A549 (cell line): ENCODE measurements around the gene UST. TPM values are rescaled to one million over a fixed set of nuclear protein-coding genes. Genes with fewer than 3 reads are reported as not detected.

Source experiments
- ATAC-seq, 2 experiments: fragments of 200-7000 bp in 1 of 2; fragments of >200 bp in 1 of 2; cut with Nextera tagmentation in 1 of 2; cut with Tn5 transposase in 1 of 2; 3 replicates each; pipeline versions ENCODE4 v1.8.0 to v1.9.1; 2018 to 2020; ENCODE audit warnings: mild to moderate bottlenecking in 1 of 2, moderate library complexity in 1 of 2
- CTCF ChIA-PET: fragments of 300-600 bp; sonication (Branson Sonifier 250); formaldehyde crosslinking; extraction: SDS; loops from one replicate; lab custom pipeline; 2021; ENCODE audit warnings: antibody characterized with exemption, inconsistent platforms; lab: Yijun Ruan, JAX
- POLR2A ChIA-PET: fragments of 350-600 bp; formaldehyde crosslinking; extraction: SDS; loops from one replicate; lab custom pipeline; 2021; ENCODE audit warnings: antibody characterized with exemption, inconsistent platforms; lab: Yijun Ruan, JAX
- DNase-seq, 2 experiments: peaks; one replicate each; pipeline versions ENCODE4 v3.0.0 to v3.0.0-alpha.2; 2011 to 2016; ENCODE audit warnings: low read depth in 1 of 2, low spot score in 1 of 2
- FAIRE-seq: peaks from 2 replicates; lab custom pipeline; 2011; peaks lifted over from hg19 to GRCh38; lab: Jason Lieb, UNC
- H3K27ac ChIP-seq, 2 experiments: fragments of >200 bp; sonication (Bioruptor Twin); formaldehyde crosslinking; 3 replicates each; pipeline ENCODE4 v1.5.1; 2016 to 2017
- H3K4me1 ChIP-seq: fragments of >200 bp; sonication (Bioruptor Twin); formaldehyde crosslinking; 3 replicates; pipeline ENCODE4 v1.6.1; 2016
- H3K4me2 ChIP-seq: fragments of >200 bp; sonication (Bioruptor Twin); formaldehyde crosslinking; 3 replicates; pipeline ENCODE4 v1.6.1; 2016
- H3K4me3 ChIP-seq: fragments of >200 bp; sonication (Bioruptor Twin); formaldehyde crosslinking; 3 replicates; pipeline ENCODE4 v1.5.1; 2016
- H3K9me3 ChIP-seq: fragments of >200 bp; sonication (Bioruptor Twin); formaldehyde crosslinking; 3 replicates; pipeline ENCODE4 v1.6.1; 2016
- BCL3 ChIP-seq: fragments of >200 bp; sonication (Bioruptor Twin); formaldehyde crosslinking; IDR thresholded peaks from 3 replicates; pipeline ENCODE4 v1.6.1; 2016
- CEBPB ChIP-seq, 2 experiments: fragments of >200 bp in 1 of 2; sonication (Bioruptor Twin) in 1 of 2; formaldehyde crosslinking in 1 of 2; IDR thresholded peaks; 2 replicates each; pipeline ENCODE4 v1.6.1; 2012 to 2016
- E2F6 ChIP-seq: IDR thresholded peaks from 2 replicates; pipeline ENCODE4 v1.6.1; 2012; ENCODE audit warnings: low read depth, borderline replicate concordance
- EHF ChIP-seq: fragments of 250-450 bp; sonication (Bioruptor Pico); IDR thresholded peaks from 2 replicates; pipeline ENCODE4 v1.5.0; 2020; ENCODE audit warnings: mild to moderate bottlenecking
- EP300 ChIP-seq, 2 experiments: fragments of >200 bp; sonication (Bioruptor Twin); formaldehyde crosslinking; IDR thresholded peaks; 2 replicates in 1 of 2; 3 replicates in 1 of 2; pipeline ENCODE4 v1.6.1; 2016 to 2017
- GATA3 ChIP-seq: IDR thresholded peaks from 2 replicates; pipeline ENCODE4 v1.6.1; 2012; ENCODE audit warnings: borderline replicate concordance
- HDAC2 ChIP-seq: fragments of 200-600 bp; sonication (generic); IDR thresholded peaks from 2 replicates; pipeline ENCODE4 v1.6.1; 2016
- HEYL ChIP-seq: fragments of 250-450 bp; sonication (Bioruptor Pico); IDR thresholded peaks from 2 replicates; pipeline ENCODE4 v1.8.0; 2021; ENCODE audit warnings: mild to moderate bottlenecking, moderate library complexity
- HOXA7 ChIP-seq: fragments of 250-450 bp; sonication (Bioruptor Pico); IDR thresholded peaks from 2 replicates; pipeline ENCODE4 v1.5.0; 2020; ENCODE audit warnings: mild to moderate bottlenecking, moderate library complexity
- HOXB13 ChIP-seq: fragments of 250-450 bp; sonication (Bioruptor Pico); IDR thresholded peaks from 2 replicates; pipeline ENCODE4 v1.5.0; 2020; ENCODE audit warnings: low read depth, mild to moderate bottlenecking, moderate library complexity
- JUN ChIP-seq, 2 experiments: fragments of >200 bp; sonication (Bioruptor Twin); formaldehyde crosslinking; IDR thresholded peaks; 2 replicates in 1 of 2; 3 replicates in 1 of 2; pipeline ENCODE4 v1.6.1; 2016 to 2017
- JUNB ChIP-seq: fragments of >200 bp; sonication (Bioruptor Twin); formaldehyde crosslinking; IDR thresholded peaks from 2 replicates; pipeline ENCODE4 v1.6.1; 2016
- KDM5A ChIP-seq: fragments of 200-600 bp; sonication (generic); IDR thresholded peaks from 2 replicates; pipeline ENCODE4 v1.6.1; 2016; ENCODE audit warnings: antibody characterized with exemption, mild to moderate bottlenecking
- MAFK ChIP-seq: fragments of 450-650 bp; IDR thresholded peaks from 2 replicates; pipeline ENCODE4 v1.6.1; 2014; ENCODE audit not compliant: partially characterized antibody
- MYC ChIP-seq: IDR thresholded peaks from 2 replicates; pipeline ENCODE4 v1.6.1; 2012; ENCODE audit warnings: mild to moderate bottlenecking, inconsistent platforms, low read length, improper control_type of control experiment, borderline replicate concordance
- NFE2L2 ChIP-seq: fragments of 150-350 bp; conservative IDR thresholded peaks from 2 replicates; pipeline ENCODE4 v1.6.1; 2014; ENCODE audit warnings: low read length
- NPAS2 ChIP-seq: fragments of 250-450 bp; sonication (Bioruptor Pico); IDR thresholded peaks from 2 replicates; pipeline ENCODE4 v1.8.0; 2022; ENCODE audit warnings: mild to moderate bottlenecking, moderate library complexity, borderline replicate concordance
- NR3C1 ChIP-seq: fragments of >200 bp; sonication (Bioruptor Twin); formaldehyde crosslinking; IDR thresholded peaks from 3 replicates; pipeline ENCODE4 v1.6.1; 2017
- RARB ChIP-seq: fragments of 250-450 bp; sonication (Bioruptor Pico); IDR thresholded peaks from 2 replicates; pipeline ENCODE4 v1.8.0; 2021; ENCODE audit warnings: mild to moderate bottlenecking, moderate library complexity
- RNF2 ChIP-seq: fragments of 200-600 bp; sonication (generic); IDR thresholded peaks from 2 replicates; pipeline ENCODE4 v1.6.1; 2016; ENCODE audit warnings: low read depth, mild to moderate bottlenecking, antibody characterized with exemption, moderate library complexity, borderline replicate concordance
- ZC3H11A ChIP-seq: fragments of 450-650 bp; IDR thresholded peaks from 2 replicates; pipeline ENCODE4 v1.6.1; 2014; ENCODE audit warnings: antibody characterized with exemption, mild to moderate bottlenecking
- ZNF302 ChIP-seq: fragments of 250-450 bp; sonication (Bioruptor Pico); IDR thresholded peaks from 2 replicates; pipeline ENCODE4 v1.9.0; 2021; ENCODE audit warnings: inconsistent platforms, mild to moderate bottlenecking, moderate library complexity
- WGBS: methylation state at CpG from one replicate; pipeline ENCODE4 v1.1.6; 2017; ENCODE audit errors: missing lambda C conversion rate; 5-methylcytosine and 5-hydroxymethylcytosine counted together
- polyA plus RNA-seq, 4 experiments: library from polyadenylated mRNA; depleted of rRNA in 3 of 4; stranded (reverse); fragments of >200 nt; fragmentation: RNase III in 1 of 4; extraction: RNeasy Plus Mini Kit Qiagen cat#74134 plus additional on column Dnase treatment in 1 of 4; gene quantifications; 2 replicates in 3 of 4; 3 replicates in 1 of 4; pipeline ENCODE4 v1.2.3, GENCODE V29; 2011 to 2017
- TF ChIP-seq, protein P1 (sequence below): fragments of 250-450 bp; sonication (Bioruptor Pico); IDR thresholded peaks from 2 replicates; pipeline ENCODE4 v1.5.0; 2021; ENCODE audit warnings: mild to moderate bottlenecking, moderate library complexity, borderline replicate concordance
- TF ChIP-seq, protein P2 (sequence below): fragments of 200-600 bp; sonication (generic); IDR thresholded peaks from 2 replicates; pipeline ENCODE4 v1.6.1; 2016; ENCODE audit warnings: antibody characterized with exemption, mild to moderate bottlenecking, moderate library complexity

Gene UST
- polyA plus RNA-seq, 2 of the 4 experiments (the other 2 are of a cell fraction) = 0.54 to 1.7 TPM

DNA sequence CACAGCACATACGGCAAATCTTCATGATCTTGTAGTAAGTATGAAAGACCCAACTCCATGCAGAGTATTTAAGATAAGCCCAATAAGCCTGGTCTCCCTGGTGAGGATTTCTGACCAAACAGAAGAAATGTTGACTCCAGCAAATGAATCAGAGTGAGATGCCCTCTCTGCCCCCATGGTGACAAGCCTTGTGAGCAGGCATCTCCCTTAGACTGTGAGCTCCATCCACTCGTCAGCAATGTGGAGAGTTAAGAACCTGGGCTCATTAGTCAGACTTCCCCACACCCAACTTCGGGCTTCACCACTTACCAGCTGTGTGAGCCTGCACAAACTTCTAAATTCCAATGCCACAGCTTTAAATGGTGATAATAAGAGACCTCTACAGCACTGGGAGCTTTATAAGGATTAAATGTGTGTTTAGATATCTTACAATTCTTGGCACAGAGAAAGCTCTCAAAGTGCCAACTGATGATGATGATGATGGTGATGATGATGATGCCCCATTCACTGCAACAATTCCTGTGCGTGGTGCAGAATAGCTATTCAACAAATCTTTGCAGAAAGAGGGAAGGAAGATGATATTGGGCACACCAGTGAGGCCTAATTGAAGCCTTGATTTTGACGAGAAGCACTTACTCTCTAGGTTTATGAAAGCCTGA lies 317.3 kb downstream of the UST start:
- ChIA-PET POLR2A (interaction anchor here (1.8 kb wide), 1 partner anchor 32 kb away, joined by 4 read pairs; no protein-coding TSS in a partner anchor), CTCF (interaction anchor here (0.8 to 1.8 kb wide), 4 partner anchors 11 to 367 kb away, joined by 3 to 6 read pairs (median 4); no protein-coding TSS in a partner anchor)
- DNase-seq (no peak), ATAC-seq (no peak), FAIRE-seq (no peak)
- Histone ChIP-seq H3K9me3 (no peaks in the 10 kb centered on the region), H3K4me1 (peaks cover 35% of the 10 kb centered on the region), H3K4me2 (no peak overlapping the region), H3K4me3 (no peak overlapping the region), H3K27ac (no peak overlapping the region; a peak in 1 of 6 replicates)
- 81% methylated on average over 5 of the region's 5 CpGs for WGBS
- TF ChIP-seq JUN (IDR thresholded peaks at IDR 0.05) = no peak
- TF ChIP-seq E2F6 = no peak
- TF ChIP-seq ZNF302 (CRISPR knock-in tag) = no peak
- TF ChIP-seq, protein P1, sequence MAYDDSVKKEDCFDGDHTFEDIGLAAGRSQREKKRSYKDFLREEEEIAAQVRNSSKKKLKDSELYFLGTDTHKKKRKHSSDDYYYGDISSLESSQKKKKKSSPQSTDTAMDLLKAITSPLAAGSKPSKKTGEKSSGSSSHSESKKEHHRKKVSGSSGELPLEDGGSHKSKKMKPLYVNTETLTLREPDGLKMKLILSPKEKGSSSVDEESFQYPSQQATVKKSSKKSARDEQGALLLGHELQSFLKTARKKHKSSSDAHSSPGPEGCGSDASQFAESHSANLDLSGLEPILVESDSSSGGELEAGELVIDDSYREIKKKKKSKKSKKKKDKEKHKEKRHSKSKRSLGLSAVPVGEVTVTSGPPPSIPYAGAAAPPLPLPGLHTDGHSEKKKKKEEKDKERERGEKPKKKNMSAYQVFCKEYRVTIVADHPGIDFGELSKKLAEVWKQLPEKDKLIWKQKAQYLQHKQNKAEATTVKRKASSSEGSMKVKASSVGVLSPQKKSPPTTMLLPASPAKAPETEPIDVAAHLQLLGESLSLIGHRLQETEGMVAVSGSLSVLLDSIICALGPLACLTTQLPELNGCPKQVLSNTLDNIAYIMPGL = no peak
- TF ChIP-seq, protein P2, sequence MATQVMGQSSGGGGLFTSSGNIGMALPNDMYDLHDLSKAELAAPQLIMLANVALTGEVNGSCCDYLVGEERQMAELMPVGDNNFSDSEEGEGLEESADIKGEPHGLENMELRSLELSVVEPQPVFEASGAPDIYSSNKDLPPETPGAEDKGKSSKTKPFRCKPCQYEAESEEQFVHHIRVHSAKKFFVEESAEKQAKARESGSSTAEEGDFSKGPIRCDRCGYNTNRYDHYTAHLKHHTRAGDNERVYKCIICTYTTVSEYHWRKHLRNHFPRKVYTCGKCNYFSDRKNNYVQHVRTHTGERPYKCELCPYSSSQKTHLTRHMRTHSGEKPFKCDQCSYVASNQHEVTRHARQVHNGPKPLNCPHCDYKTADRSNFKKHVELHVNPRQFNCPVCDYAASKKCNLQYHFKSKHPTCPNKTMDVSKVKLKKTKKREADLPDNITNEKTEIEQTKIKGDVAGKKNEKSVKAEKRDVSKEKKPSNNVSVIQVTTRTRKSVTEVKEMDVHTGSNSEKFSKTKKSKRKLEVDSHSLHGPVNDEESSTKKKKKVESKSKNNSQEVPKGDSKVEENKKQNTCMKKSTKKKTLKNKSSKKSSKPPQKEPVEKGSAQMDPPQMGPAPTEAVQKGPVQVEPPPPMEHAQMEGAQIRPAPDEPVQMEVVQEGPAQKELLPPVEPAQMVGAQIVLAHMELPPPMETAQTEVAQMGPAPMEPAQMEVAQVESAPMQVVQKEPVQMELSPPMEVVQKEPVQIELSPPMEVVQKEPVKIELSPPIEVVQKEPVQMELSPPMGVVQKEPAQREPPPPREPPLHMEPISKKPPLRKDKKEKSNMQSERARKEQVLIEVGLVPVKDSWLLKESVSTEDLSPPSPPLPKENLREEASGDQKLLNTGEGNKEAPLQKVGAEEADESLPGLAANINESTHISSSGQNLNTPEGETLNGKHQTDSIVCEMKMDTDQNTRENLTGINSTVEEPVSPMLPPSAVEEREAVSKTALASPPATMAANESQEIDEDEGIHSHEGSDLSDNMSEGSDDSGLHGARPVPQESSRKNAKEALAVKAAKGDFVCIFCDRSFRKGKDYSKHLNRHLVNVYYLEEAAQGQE = no peak

GRCh38 chr6:149064660-149065015 lies 317.8 kb downstream of the UST start:
- FAIRE-seq = no peak
- CTCF ChIA-PET = interaction anchor here (0.7 to 1.8 kb wide), 3 partner anchors 11 to 38 kb away, joined by 3 to 6 read pairs (median 3); no protein-coding TSS in a partner anchor
- no peak overlapping the region for H3K27ac ChIP-seq
- H3K4me1 ChIP-seq = peaks cover 30% of the 10 kb centered on the region
- WGBS = 79% methylated on average over 7 of the region's 7 CpGs
- no peak overlapping the region for H3K4me3 ChIP-seq
- H3K9me3 ChIP-seq = no peaks in the 10 kb centered on the region
- no peak for DNase-seq
- POLR2A ChIA-PET = interaction anchor here (1.8 kb wide), 1 partner anchor 32 kb away, joined by 4 read pairs; no protein-coding TSS in a partner anchor
- H3K4me2 ChIP-seq = no peak overlapping the region
- TF ChIP-seq MYC = no peak
- TF ChIP-seq KDM5A = no peak
- TF ChIP-seq GATA3 = no peak
- TF ChIP-seq BCL3 = no peak
- TF ChIP-seq EHF (CRISPR knock-in tag) = no peak
- no peak for TF ChIP-seq RARB
- no peak for ATAC-seq

- H3K27ac ChIP-seq = no peak overlapping the region
- H3K9me3 ChIP-seq = no peaks in the 10 kb centered on the region
- DNase-seq (no peak), ATAC-seq (no peak), FAIRE-seq (no peak)
- POLR2A ChIA-PET = interaction anchor here (1.8 kb wide), 1 partner anchor 33 kb away, joined by 4 read pairs; no protein-coding TSS in a partner anchor
- H3K4me1 ChIP-seq = peaks cover 25% of the 10 kb centered on the region
- H3K4me2 ChIP-seq = no peak overlapping the region
- no peak overlapping the region for H3K4me3 ChIP-seq
- CTCF ChIA-PET = interaction anchor here (0.7 to 1.8 kb wide), 3 partner anchors 10 to 39 kb away, joined by 3 to 6 read pairs (median 3); no protein-coding TSS in a partner anchor
- WGBS = 92% methylated on average over 4 of the region's 4 CpGs
- TF ChIP-seq HEYL (CRISPR knock-in tag) (no peak), HOXA7 (no peak), JUNB (no peak), CEBPB (IDR thresholded peaks at IDR 0.05) (no peak), NR3C1 (no peak), KDM5A (no peak), NPAS2 (no peak), EHF (CRISPR knock-in tag) (no peak), ZC3H11A (no peak), MAFK (no peak), EP300 (IDR thresholded peaks at IDR 0.05) (no peak), NFE2L2 (no peak), MYC (no peak), RNF2 (no peak), HOXB13 (no peak), HDAC2 (no peak)
- TF ChIP-seq, protein P1 = no peak
Measured at GRCh38 chr6:149065121-149065520, 318.3 kb downstream of the UST start.
